ENCODE measurements around the gene TTYH1.

DNA sequence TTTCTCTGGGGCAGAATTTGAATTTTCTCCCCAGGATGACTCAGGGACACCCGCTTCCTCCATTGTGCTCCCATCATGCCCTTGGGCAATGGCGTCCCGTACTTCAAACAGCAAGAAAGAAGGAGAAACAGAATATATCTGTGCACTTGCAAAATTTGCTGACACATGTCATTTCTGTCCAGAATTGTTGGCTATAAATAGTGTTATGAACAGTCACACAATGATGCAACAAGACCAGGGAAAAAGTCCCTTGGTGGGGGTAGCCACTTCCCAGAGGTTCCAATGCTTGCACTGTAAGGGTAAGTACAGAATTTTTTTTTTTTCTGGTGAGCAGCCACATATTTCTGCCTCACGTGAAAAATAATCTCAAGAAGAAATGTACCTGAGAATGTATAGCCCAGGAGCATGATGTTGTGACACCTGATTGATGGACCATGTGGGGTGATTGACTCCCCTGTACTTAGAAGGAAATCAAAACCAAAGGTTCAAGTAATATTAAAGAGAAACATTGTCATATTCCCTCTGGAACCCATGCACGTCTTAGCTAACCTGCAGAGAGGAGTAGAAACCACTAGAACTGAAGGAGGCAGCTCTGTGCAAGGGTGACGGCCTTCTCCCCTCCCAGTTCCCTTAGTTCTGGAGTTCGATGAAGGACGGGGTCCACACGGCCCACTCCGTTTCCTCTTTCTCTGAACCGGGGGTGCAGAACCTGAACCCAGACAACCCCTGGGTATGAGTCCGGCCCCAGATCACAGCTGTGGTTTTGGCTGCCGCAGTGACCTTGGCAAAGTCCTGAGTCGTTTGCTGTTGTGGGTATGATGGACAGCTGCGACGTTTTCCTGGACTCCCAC, 41.3 kb upstream of the TTYH1 start:
- TF ChIP-seq, protein P1, sequence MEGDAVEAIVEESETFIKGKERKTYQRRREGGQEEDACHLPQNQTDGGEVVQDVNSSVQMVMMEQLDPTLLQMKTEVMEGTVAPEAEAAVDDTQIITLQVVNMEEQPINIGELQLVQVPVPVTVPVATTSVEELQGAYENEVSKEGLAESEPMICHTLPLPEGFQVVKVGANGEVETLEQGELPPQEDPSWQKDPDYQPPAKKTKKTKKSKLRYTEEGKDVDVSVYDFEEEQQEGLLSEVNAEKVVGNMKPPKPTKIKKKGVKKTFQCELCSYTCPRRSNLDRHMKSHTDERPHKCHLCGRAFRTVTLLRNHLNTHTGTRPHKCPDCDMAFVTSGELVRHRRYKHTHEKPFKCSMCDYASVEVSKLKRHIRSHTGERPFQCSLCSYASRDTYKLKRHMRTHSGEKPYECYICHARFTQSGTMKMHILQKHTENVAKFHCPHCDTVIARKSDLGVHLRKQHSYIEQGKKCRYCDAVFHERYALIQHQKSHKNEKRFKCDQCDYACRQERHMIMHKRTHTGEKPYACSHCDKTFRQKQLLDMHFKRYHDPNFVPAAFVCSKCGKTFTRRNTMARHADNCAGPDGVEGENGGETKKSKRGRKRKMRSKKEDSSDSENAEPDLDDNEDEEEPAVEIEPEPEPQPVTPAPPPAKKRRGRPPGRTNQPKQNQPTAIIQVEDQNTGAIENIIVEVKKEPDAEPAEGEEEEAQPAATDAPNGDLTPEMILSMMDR (IDR thresholded peaks at IDR 0.05; ENCODE audit: poor library complexity) = no peak
- no peak for TF ChIP-seq EZH2 (IDR thresholded peaks at IDR 0.05; ENCODE audit: borderline replicate concordance)
- TF ChIP-seq EZH2phosphoT487 (IDR thresholded peaks at IDR 0.05; ENCODE audit: low read depth, severe bottlenecking, unreplicated experiment) = no peak

Data from hepatocyte (in vitro differentiated cells).